HepG2 (cell line): Measurements from ENCODE around the gene PEX14. TPM values are rescaled to one million over a fixed set of nuclear protein-coding genes. Genes with fewer than 3 reads are reported as not detected.

ENCODE experiments used
- ATAC-seq: fragments of 200-7000 bp; cut with Tn5 transposase; 3 replicates; pipeline ENCODE4 v1.9.1; 2020; ENCODE audit warnings: mild to moderate bottlenecking, moderate library complexity
- BruUV-seq: library from RNA; stranded (reverse); fragments of 400-500 nt; replicated peaks from 2 replicates; lab custom pipeline; 2021; lab: Mats Ljungman, UMichigan
- CTCF ChIA-PET: fragments of 300-600 bp; formaldehyde crosslinking; extraction: SDS; loops from one replicate; lab custom pipeline; 2021; ENCODE audit warnings: low total read pairs, inconsistent platforms, low intra/inter-chr PET ratio; lab: Yijun Ruan, JAX
- POLR2A ChIA-PET: fragments of 350-600 bp; sonication (Branson Sonifier 250); formaldehyde crosslinking; loops from one replicate; lab custom pipeline; 2020; ENCODE audit warnings: antibody characterized with exemption, inconsistent platforms; lab: Yijun Ruan, JAX
- DNase-seq: peaks from one replicate; pipeline ENCODE4 v3.0.0-alpha.2; 2015; ENCODE audit warnings: low spot score
- FAIRE-seq: peaks from 3 replicates; lab custom pipeline; 2011; peaks lifted over from hg19 to GRCh38; lab: Jason Lieb, UNC
- H2AFZ ChIP-seq: one replicate; pipeline ENCODE4 v1.6.1; 2011; ENCODE audit warnings: low read length, inconsistent platforms
- H3K27ac ChIP-seq: fragments of 300-600 bp; 3 replicates; pipeline ENCODE4 v1.8.0; 2011; ENCODE audit warnings: mixed run types, mild to moderate bottlenecking, mixed read lengths, low read length, inconsistent platforms; ENCODE audit not compliant: insufficient read depth; ENCODE audit errors: extremely low read length
- H3K27me3 ChIP-seq, 2 experiments: fragments of 200-600 bp in 1 of 2; 2 replicates in 1 of 2; 3 replicates in 1 of 2; pipeline versions ENCODE4 v1.6.0 to v1.8.0; 2011; ENCODE audit warnings: low read length in 2 of 2, mild to moderate bottlenecking in 2 of 2, moderate library complexity in 2 of 2, inconsistent platforms in 1 of 2; ENCODE audit not compliant: insufficient read depth in 2 of 2, control insufficient read depth in 1 of 2
- H3K36me3 ChIP-seq, 2 experiments: fragments of 200-600 bp in 1 of 2; replicated peaks in 1 of 2; 2 replicates in 1 of 2; 3 replicates in 1 of 2; pipeline versions ENCODE4 v1.5.1 to v1.8.0; 2011; ENCODE audit warnings: low read length in 2 of 2, inconsistent platforms in 1 of 2; ENCODE audit not compliant: insufficient read depth in 2 of 2, control insufficient read depth in 1 of 2
- H3K4me1 ChIP-seq: 2 replicates; pipeline ENCODE4 v1.5.1; 2012; ENCODE audit warnings: low read length, inconsistent platforms; ENCODE audit not compliant: insufficient read depth
- H3K4me2 ChIP-seq: 2 replicates; pipeline ENCODE4 v1.6.0; 2011; ENCODE audit warnings: low read depth, low read length, inconsistent platforms
- H3K4me3 ChIP-seq, 3 experiments: fragments of 200-600 bp in 1 of 3; sonication (generic), shearing (Covaris generic) in 1 of 3; replicated peaks in 1 of 3; 2 replicates each; pipeline ENCODE4 v1.5.1; 2011 to 2016; ENCODE audit warnings: low read length in 3 of 3, inconsistent platforms in 2 of 3, low read depth in 2 of 3, mild to moderate bottlenecking in 2 of 3, control low read depth in 1 of 3, mixed read lengths in 1 of 3; ENCODE audit not compliant: insufficient read depth in 1 of 3
- H3K79me2 ChIP-seq: one replicate; pipeline ENCODE4 v1.6.1; 2011; ENCODE audit warnings: low read length, inconsistent platforms; ENCODE audit not compliant: insufficient read depth
- H3K9ac ChIP-seq: 2 replicates; pipeline ENCODE4 v1.6.0; 2011; ENCODE audit warnings: mild to moderate bottlenecking, low read depth, low read length, inconsistent platforms; ENCODE audit not compliant: insufficient read depth
- H3K9me3 ChIP-seq: 2 replicates; pipeline ENCODE4 v1.5.1; 2012; ENCODE audit warnings: mild to moderate bottlenecking, low read length
- H4K20me1 ChIP-seq: 2 replicates; pipeline ENCODE4 v1.6.0; 2011; ENCODE audit warnings: inconsistent platforms, mild to moderate bottlenecking, low read length, moderate library complexity; ENCODE audit not compliant: insufficient read depth
- POGZ ChIP-seq: sonication (generic); formaldehyde crosslinking; IDR thresholded peaks from 2 replicates; pipeline ENCODE4 v1.4.0; 2020; ENCODE audit warnings: mild to moderate bottlenecking, missing genetic modification reagents
- ZNF274 ChIP-seq: sonication (generic); formaldehyde crosslinking; IDR thresholded peaks from 2 replicates; pipeline ENCODE4 v1.5.1; 2020; ENCODE audit warnings: mild to moderate bottlenecking, missing genetic modification reagents
- ZNF629 ChIP-seq: sonication (generic); formaldehyde crosslinking; conservative IDR thresholded peaks from 2 replicates; pipeline ENCODE4 v1.5.0; 2020; ENCODE audit warnings: missing genetic modification reagents
- ZNF790 ChIP-seq: sonication (generic); formaldehyde crosslinking; IDR thresholded peaks from 2 replicates; pipeline ENCODE4 v1.8.0; 2022; ENCODE audit warnings: missing genetic modification reagents, mild to moderate bottlenecking, borderline replicate concordance
- WGBS: methylation state at CpG from one replicate; pipeline ENCODE4 v1.1.6; 2017; ENCODE audit warnings: low lambda C conversion rate; 5-methylcytosine and 5-hydroxymethylcytosine counted together
- in situ Hi-C: cut with HindIII; loops from 2 replicates; pipeline ENCODE4 v1.10.0; 2017; ENCODE audit warnings: low pct_unique_long_range_greater_than_20kb; ENCODE audit not compliant: extremely low pct_ligation_motif_present
- intact Hi-C: fragments of 100-400 bp; cut with micrococcal nuclease; formaldehyde crosslinking; loops from one replicate; pipeline ENCODE4 v1.10.0; 2022; ENCODE audit not compliant: unreplicated experiment
- polyA plus RNA-seq, 8 experiments: library from polyadenylated mRNA; depleted of rRNA in 3 of 8; stranded (reverse) in 7 of 8; unstranded in 1 of 8; fragments of >200 nt; fragmentation: Illumina TruSeq in 4 of 8; extraction: Trizol in 4 of 8; gene quantifications; 2 replicates each; pipeline versions ENCODE4 v1.2.1 to v1.2.3, GENCODE V29; 2011 to 2016; ENCODE audit warnings: low read depth in 4 of 8, missing spikeins in 1 of 8, mixed read lengths in 1 of 8; ENCODE audit not compliant: insufficient read depth in 1 of 8
- total RNA-seq, 5 experiments: library from RNA; depleted of rRNA; stranded (reverse); fragments of >200 nt; fragmentation: Illumina TruSeq; extraction: Trizol; gene quantifications; 2 replicates each; pipeline ENCODE4 v1.2.3, GENCODE V29; 2016; ENCODE audit warnings: low read depth in 1 of 5

PEX14 gene
- total and polyA plus RNA-seq, 2 of the 13 experiments (the other 11 are each of a cell fraction or from before 2014, with no cell fraction given) = 6.5 to 9.9 TPM

- TF ChIP-seq ZNF629 (CRISPR knock-in tag) (peak; percentile 80), ZNF790 (CRISPR knock-in tag) (no peak)
- no TSS peak for BruUV-seq
- 100% methylated on average over 3 of the region's 9 CpGs for WGBS
- Histone ChIP-seq H3K9ac (no peak overlapping the region), H3K4me1 (peaks cover 10% of the 10 kb centered on the region), H3K4me3 (no peak overlapping the region), H2AFZ (no peak overlapping the region), H3K36me3 (peaks cover 12 to 14% of the 10 kb centered on the region in 2 experiments; a peak in 3 of 5 replicates), H3K9me3 (no peaks in the 10 kb centered on the region), H3K4me2 (no peak overlapping the region), H3K27ac (no peak overlapping the region), H3K79me2 (no peaks in the 10 kb centered on the region), H3K27me3 (no peaks in the 10 kb centered on the region), H4K20me1 (no peaks in the 10 kb centered on the region)
- no peak for DNase-seq
- FAIRE-seq = no peak
- ChIA-PET POLR2A (no interaction called here), CTCF (no interaction called here)
- in situ Hi-C loops = no loop called here
- intact Hi-C loops = loop anchor here (10.0 kb wide), 1 partner anchor 110 kb away; no protein-coding TSS in a partner anchor
- no peak for ATAC-seq
Observed at GRCh38 chr1:10625076-10625475, 150.3 kb downstream of the PEX14 start.

GRCh38 chr1:10625554-10625953 lies 150.8 kb downstream of the PEX14 start:
- no peak for DNase-seq
- H3K4me1 ChIP-seq = peaks cover 10% of the 10 kb centered on the region
- H3K9ac ChIP-seq = no peak overlapping the region
- no peak overlapping the region for H3K27ac ChIP-seq
- no peak overlapping the region for H2AFZ ChIP-seq
- H3K27me3 ChIP-seq = no peaks in the 10 kb centered on the region
- intact Hi-C loops (loop anchor here (10.0 kb wide), 1 partner anchor 111 kb away; no protein-coding TSS in a partner anchor), in situ Hi-C loops (no loop called here)
- no peak for ATAC-seq
- TF ChIP-seq ZNF274 (no peak), POGZ (no peak)
- WGBS = 95% methylated on average over 5 of the region's 10 CpGs
- POLR2A ChIA-PET = no interaction called here
- no peaks in the 10 kb centered on the region for H4K20me1 ChIP-seq
- H3K4me3 ChIP-seq = no peak overlapping the region
- peaks cover 12 to 14% of the 10 kb centered on the region in 2 experiments; a peak in 3 of 5 replicates for H3K36me3 ChIP-seq
- FAIRE-seq = no peak
- CTCF ChIA-PET = no interaction called here
- no peaks in the 10 kb centered on the region for H3K9me3 ChIP-seq
- no peak overlapping the region for H3K4me2 ChIP-seq
- BruUV-seq = no TSS peak
- no peaks in the 10 kb centered on the region for H3K79me2 ChIP-seq
